NB4 (cell line): ENCODE data around the gene RANBP10.
"Not testable (repeated sequence)": the region's sequence is repeated elsewhere in the genome, so short reads cannot be mapped to it uniquely, and the experiment has no call there.

Experiments used
- DNase-seq: peaks from one replicate; pipeline ENCODE4 v3.0.0; 2010; ENCODE audit warnings: low read depth
- H3K4me3 ChIP-seq: one replicate; pipeline ENCODE4 v1.5.1; 2011; ENCODE audit warnings: mild to moderate bottlenecking, low read depth, low read length, moderate library complexity
- CTCF ChIP-seq: IDR thresholded peaks from one replicate; pipeline ENCODE4 v1.5.1; 2012; ENCODE audit warnings: low read depth, low read length
- MAX ChIP-seq: IDR thresholded peaks from 2 replicates; pipeline ENCODE4 v1.6.1; 2011; ENCODE audit warnings: low read depth, low read length
- MYC ChIP-seq: IDR thresholded peaks from 2 replicates; pipeline ENCODE4 v1.6.1; 2011; ENCODE audit warnings: low read depth, low read length
- POLR2A ChIP-seq: IDR thresholded peaks from 2 replicates; pipeline ENCODE4 v1.6.1; 2011; ENCODE audit warnings: mild to moderate bottlenecking; ENCODE audit not compliant: insufficient read length; ENCODE audit errors: extremely low read depth

RANBP10 gene

GRCh38 chr16:67842509-67843342 is 36.4 kb upstream of the RANBP10 start:
- peak overlapping the region; percentile 77 for H3K4me3 ChIP-seq
- TF ChIP-seq MYC: peak; percentile 68
- TF ChIP-seq POLR2A: peak; percentile 2
- TF ChIP-seq CTCF: peak; percentile 21
- peak; percentile 60 for TF ChIP-seq MAX
- peak; percentile 82 for DNase-seq

- H3K4me3 ChIP-seq: peak within 1 kb of the TSS; percentile 79
- DNase-seq: peak; percentile 97
- TF ChIP-seq MYC (peak; percentile 10; the same call in 1 of the 2 replicates), POLR2A (peak; percentile 52), MAX (no peak; the same call in 1 of the 2 replicates), CTCF (peak; percentile 90)
Measured at GRCh38 chr16:67841816-67842508, 35.6 kb upstream of the RANBP10 start, which contains the start of gene THAP11. THAP11 (plus strand) TSS chr16:67842320; CDS start chr16:67842555, 235 bp downstream.

GRCh38 chr16:67841198-67841815 is 34.9 kb upstream of the RANBP10 start:
- no peak overlapping the region for H3K4me3 ChIP-seq
- DNase-seq: no peak
- TF ChIP-seq POLR2A: no peak
- no peak for TF ChIP-seq MAX
- TF ChIP-seq MYC: no peak
- TF ChIP-seq CTCF: no peak

GRCh38 chr16:67837811-67838210 is 31.5 kb upstream of the RANBP10 start:
- TF ChIP-seq CTCF (no peak), MAX (no peak), POLR2A (no peak), MYC (no peak)
- H3K4me3 ChIP-seq: no peak overlapping the region
- DNase-seq: no peak

- not testable (repeated sequence) for DNase-seq, H3K4me3 ChIP-seq
Measured at GRCh38 chr16:67837190-67837589, 30.8 kb upstream of the RANBP10 start.

GRCh38 chr16:67834242-67834614 is 27.9 kb upstream of the RANBP10 start:
- TF ChIP-seq POLR2A: no peak
- TF ChIP-seq MYC: no peak
- no peak for TF ChIP-seq MAX
- no peak for TF ChIP-seq CTCF
- peak overlapping the region; percentile 79 for H3K4me3 ChIP-seq
- no peak for DNase-seq
